ENCODE data around the gene CRTC2. TPM values are rescaled to one million over a fixed set of nuclear protein-coding genes. Genes with fewer than 3 reads are reported as not detected.

The CRTC2 gene
- total and polyA plus RNA-seq, 9 of the 15 experiments (the other 6 are each of a cell fraction or from before 2014, with no cell fraction given) = 2.7 to 26.4 (median 10.2) TPM

DNA sequence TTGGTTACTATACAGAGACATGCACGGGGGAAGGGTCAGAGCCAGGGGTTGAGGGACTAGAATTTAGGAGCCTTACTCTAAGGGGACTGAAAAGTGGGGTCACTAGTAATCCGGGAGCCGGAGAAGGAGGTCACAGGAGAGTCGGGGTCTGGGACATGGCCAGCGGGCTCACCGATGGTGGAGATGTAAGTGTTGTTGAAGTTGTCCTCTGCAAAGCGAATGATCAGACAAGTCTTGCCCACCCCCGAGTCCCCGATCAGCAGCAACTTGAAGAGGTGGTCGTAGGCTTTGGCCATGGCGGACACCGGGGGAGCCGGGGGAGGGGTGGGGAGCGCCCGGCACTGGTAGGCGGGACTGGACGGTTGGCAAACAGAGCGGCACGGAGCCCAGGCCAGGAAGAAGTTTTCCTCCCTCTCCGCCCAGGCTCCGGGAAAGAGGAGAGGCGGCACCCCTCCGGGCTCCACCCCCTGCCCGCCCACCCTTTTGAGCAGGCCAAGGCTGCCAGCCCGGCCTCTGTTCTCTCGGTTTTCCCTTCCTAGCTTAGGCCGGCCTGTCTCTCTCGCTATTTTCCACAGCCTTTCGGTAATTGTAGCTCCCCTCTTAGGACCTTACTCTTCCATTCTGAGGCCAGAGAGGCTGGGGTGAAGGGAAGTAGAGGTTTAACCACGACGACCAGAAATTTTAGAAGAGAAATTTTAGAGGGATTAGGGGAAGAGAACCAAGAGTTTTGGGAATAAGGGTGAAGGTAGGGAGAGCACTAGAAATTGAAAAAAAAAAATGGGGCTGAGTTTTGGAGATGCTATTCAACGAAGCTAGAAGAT, 27.7 kb upstream of the CRTC2 start, which contains the start of gene RAB13 (continued):
- no peak for TF ChIP-seq RBM17 (IDR thresholded peaks at IDR 0.05; ENCODE audit: borderline replicate concordance, low read depth, low read length)
- TF ChIP-seq CBX1 (IDR thresholded peaks at IDR 0.05; ENCODE audit: low read depth) = no peak
- TF ChIP-seq POLR2A (conservative IDR thresholded peaks at IDR 0.05) = no peak; the same call in 1 of the 2 replicates
- TF ChIP-seq ZNF23 (CRISPR knock-in tag; IDR thresholded peaks at IDR 0.05) = no peak
- peak; percentile 65; the same call in 1 of the 2 replicates for TF ChIP-seq ZBTB17 (CRISPR knock-in tag; IDR thresholded peaks at IDR 0.05)
- TF ChIP-seq NFIC (IDR thresholded peaks at IDR 0.05) = no peak
- TF ChIP-seq, protein P1, sequence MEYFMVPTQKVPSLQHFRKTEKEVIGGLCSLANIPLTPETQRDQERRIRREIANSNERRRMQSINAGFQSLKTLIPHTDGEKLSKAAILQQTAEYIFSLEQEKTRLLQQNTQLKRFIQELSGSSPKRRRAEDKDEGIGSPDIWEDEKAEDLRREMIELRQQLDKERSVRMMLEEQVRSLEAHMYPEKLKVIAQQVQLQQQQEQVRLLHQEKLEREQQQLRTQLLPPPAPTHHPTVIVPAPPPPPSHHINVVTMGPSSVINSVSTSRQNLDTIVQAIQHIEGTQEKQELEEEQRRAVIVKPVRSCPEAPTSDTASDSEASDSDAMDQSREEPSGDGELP (CRISPR knock-in tag; IDR thresholded peaks at IDR 0.05; ENCODE audit: borderline replicate concordance) = no peak
- TF ChIP-seq ARID1B (IDR thresholded peaks at IDR 0.05) = 0 out of 2 replicates have a peak, but pooled peaks have one; percentile 11
- TF ChIP-seq, protein P2, sequence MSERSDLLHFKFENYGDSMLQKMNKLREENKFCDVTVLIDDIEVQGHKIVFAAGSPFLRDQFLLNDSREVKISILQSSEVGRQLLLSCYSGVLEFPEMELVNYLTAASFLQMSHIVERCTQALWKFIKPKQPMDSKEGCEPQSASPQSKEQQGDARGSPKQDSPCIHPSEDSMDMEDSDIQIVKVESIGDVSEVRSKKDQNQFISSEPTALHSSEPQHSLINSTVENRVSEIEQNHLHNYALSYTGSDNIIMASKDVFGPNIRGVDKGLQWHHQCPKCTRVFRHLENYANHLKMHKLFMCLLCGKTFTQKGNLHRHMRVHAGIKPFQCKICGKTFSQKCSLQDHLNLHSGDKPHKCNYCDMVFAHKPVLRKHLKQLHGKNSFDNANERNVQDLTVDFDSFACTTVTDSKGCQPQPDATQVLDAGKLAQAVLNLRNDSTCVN (CRISPR knock-in tag; IDR thresholded peaks at IDR 0.05) = no peak
- TF ChIP-seq U2AF1 (optimal IDR thresholded peaks at IDR 0.05; ENCODE audit: low read depth, low read length) = no peak
- TF ChIP-seq, protein P3, sequence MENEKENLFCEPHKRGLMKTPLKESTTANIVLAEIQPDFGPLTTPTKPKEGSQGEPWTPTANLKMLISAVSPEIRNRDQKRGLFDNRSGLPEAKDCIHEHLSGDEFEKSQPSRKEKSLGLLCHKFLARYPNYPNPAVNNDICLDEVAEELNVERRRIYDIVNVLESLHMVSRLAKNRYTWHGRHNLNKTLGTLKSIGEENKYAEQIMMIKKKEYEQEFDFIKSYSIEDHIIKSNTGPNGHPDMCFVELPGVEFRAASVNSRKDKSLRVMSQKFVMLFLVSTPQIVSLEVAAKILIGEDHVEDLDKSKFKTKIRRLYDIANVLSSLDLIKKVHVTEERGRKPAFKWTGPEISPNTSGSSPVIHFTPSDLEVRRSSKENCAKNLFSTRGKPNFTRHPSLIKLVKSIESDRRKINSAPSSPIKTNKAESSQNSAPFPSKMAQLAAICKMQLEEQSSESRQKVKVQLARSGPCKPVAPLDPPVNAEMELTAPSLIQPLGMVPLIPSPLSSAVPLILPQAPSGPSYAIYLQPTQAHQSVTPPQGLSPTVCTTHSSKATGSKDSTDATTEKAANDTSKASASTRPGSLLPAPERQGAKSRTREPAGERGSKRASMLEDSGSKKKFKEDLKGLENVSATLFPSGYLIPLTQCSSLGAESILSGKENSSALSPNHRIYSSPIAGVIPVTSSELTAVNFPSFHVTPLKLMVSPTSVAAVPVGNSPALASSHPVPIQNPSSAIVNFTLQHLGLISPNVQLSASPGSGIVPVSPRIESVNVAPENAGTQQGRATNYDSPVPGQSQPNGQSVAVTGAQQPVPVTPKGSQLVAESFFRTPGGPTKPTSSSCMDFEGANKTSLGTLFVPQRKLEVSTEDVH (IDR thresholded peaks at IDR 0.05; ENCODE audit: low read depth, partially characterized antibody) = peak; percentile 49
- peak; percentile 47 for TF ChIP-seq KDM5B (IDR thresholded peaks at IDR 0.05; ENCODE audit: insufficient replicate concordance, low read depth, low read length)
- TF ChIP-seq, protein P4, sequence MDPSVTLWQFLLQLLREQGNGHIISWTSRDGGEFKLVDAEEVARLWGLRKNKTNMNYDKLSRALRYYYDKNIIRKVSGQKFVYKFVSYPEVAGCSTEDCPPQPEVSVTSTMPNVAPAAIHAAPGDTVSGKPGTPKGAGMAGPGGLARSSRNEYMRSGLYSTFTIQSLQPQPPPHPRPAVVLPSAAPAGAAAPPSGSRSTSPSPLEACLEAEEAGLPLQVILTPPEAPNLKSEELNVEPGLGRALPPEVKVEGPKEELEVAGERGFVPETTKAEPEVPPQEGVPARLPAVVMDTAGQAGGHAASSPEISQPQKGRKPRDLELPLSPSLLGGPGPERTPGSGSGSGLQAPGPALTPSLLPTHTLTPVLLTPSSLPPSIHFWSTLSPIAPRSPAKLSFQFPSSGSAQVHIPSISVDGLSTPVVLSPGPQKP (CRISPR knock-in tag; IDR thresholded peaks at IDR 0.05) = no peak
- TF ChIP-seq, protein P5, sequence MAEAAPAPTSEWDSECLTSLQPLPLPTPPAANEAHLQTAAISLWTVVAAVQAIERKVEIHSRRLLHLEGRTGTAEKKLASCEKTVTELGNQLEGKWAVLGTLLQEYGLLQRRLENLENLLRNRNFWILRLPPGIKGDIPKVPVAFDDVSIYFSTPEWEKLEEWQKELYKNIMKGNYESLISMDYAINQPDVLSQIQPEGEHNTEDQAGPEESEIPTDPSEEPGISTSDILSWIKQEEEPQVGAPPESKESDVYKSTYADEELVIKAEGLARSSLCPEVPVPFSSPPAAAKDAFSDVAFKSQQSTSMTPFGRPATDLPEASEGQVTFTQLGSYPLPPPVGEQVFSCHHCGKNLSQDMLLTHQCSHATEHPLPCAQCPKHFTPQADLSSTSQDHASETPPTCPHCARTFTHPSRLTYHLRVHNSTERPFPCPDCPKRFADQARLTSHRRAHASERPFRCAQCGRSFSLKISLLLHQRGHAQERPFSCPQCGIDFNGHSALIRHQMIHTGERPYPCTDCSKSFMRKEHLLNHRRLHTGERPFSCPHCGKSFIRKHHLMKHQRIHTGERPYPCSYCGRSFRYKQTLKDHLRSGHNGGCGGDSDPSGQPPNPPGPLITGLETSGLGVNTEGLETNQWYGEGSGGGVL (CRISPR knock-in tag; IDR thresholded peaks at IDR 0.05) = no peak
- TF ChIP-seq, protein P6, sequence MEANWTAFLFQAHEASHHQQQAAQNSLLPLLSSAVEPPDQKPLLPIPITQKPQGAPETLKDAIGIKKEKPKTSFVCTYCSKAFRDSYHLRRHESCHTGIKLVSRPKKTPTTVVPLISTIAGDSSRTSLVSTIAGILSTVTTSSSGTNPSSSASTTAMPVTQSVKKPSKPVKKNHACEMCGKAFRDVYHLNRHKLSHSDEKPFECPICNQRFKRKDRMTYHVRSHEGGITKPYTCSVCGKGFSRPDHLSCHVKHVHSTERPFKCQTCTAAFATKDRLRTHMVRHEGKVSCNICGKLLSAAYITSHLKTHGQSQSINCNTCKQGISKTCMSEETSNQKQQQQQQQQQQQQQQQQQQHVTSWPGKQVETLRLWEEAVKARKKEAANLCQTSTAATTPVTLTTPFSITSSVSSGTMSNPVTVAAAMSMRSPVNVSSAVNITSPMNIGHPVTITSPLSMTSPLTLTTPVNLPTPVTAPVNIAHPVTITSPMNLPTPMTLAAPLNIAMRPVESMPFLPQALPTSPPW (CRISPR knock-in tag; IDR thresholded peaks at IDR 0.05) = peak; percentile 23; the same call in 1 of the 2 replicates
- no peak; a peak in 1 of 4 replicates for TF ChIP-seq SIN3A (IDR thresholded peaks at IDR 0.05; ENCODE audit: borderline replicate concordance in 2 of 2, control insufficient read depth in 1 of 2, low read depth in 2 of 2, low read length in 2 of 2)

Measured in K562 (cell line).